GM23338 (cell line): Measurements from ENCODE around the gene ZNF322. TPM values are rescaled to one million over a fixed set of nuclear protein-coding genes. Genes with fewer than 3 reads are reported as not detected.

Source experiments
- ATAC-seq: fragments of 200-7000 bp; cut with Tn5 transposase; 3 replicates; pipeline ENCODE4 v1.9.1; 2020
- DNase-seq: peaks from one replicate; pipeline ENCODE4 v3.0.0-alpha.2; 2015; ENCODE audit warnings: low spot score
- H2AFZ ChIP-seq: fragments of 200-600 bp; sonication (generic); 2 replicates; pipeline ENCODE4 v1.8.0; 2016; ENCODE audit warnings: antibody characterized with exemption, mild to moderate bottlenecking, moderate library complexity
- H3F3A ChIP-seq: fragments of 200-600 bp; sonication (generic); replicated peaks from 2 replicates; pipeline ENCODE4 v1.8.0; 2017; ENCODE audit warnings: antibody characterized with exemption, mixed run types, low read depth
- H3K27ac ChIP-seq: fragments of 200-600 bp; sonication (generic); 2 replicates; pipeline ENCODE4 v1.6.1; 2016; ENCODE audit warnings: low read depth
- H3K27me3 ChIP-seq: fragments of 200-600 bp; sonication (generic); 2 replicates; pipeline ENCODE4 v1.8.0; 2016; ENCODE audit warnings: mild to moderate bottlenecking, mixed run types, moderate library complexity; ENCODE audit not compliant: insufficient read depth
- H3K36me3 ChIP-seq: fragments of 200-600 bp; sonication (generic); 2 replicates; pipeline ENCODE4 v1.8.0; 2016; ENCODE audit warnings: mild to moderate bottlenecking; ENCODE audit not compliant: insufficient read depth
- H3K4me1 ChIP-seq: fragments of 200-600 bp; sonication (generic); 2 replicates; pipeline ENCODE4 v1.8.0; 2016; ENCODE audit warnings: mild to moderate bottlenecking, moderate library complexity; ENCODE audit not compliant: insufficient read depth
- H3K4me2 ChIP-seq: fragments of 200-600 bp; sonication (generic); 2 replicates; pipeline ENCODE4 v1.7.1; 2017; ENCODE audit warnings: mixed run types
- H3K4me3 ChIP-seq: fragments of 200-600 bp; sonication (generic); 2 replicates; pipeline ENCODE4 v1.6.1; 2016; ENCODE audit warnings: mixed run types
- H3K79me2 ChIP-seq: fragments of 200-600 bp; sonication (generic); replicated peaks from 2 replicates; pipeline ENCODE4 v1.8.0; 2017; ENCODE audit warnings: mild to moderate bottlenecking; ENCODE audit not compliant: insufficient read depth
- H3K9me2 ChIP-seq: fragments of 200-600 bp; sonication (generic); 2 replicates; pipeline ENCODE4 v1.8.0; 2017; ENCODE audit not compliant: insufficient read depth
- H4K20me1 ChIP-seq: fragments of 200-600 bp; sonication (generic); replicated peaks from 2 replicates; pipeline ENCODE4 v1.8.0; 2017; ENCODE audit warnings: mild to moderate bottlenecking; ENCODE audit not compliant: insufficient read depth
- H3K27ac Mint-ChIP-seq: 2 replicates; pipeline ENCODE4 v1.8.0; 2020; ENCODE audit warnings: inconsistent platforms, mild to moderate bottlenecking, moderate library complexity, mixed read lengths
- H3K27me3 Mint-ChIP-seq: 3 replicates; pipeline ENCODE4 v1.8.0; 2022; ENCODE audit warnings: low read depth, mild to moderate bottlenecking, moderate library complexity, mixed read lengths, inconsistent platforms; ENCODE audit not compliant: insufficient read depth, poor library complexity
- H3K36me3 Mint-ChIP-seq: 3 replicates; pipeline ENCODE4 v1.8.0; 2021; ENCODE audit warnings: low read depth, mild to moderate bottlenecking, inconsistent platforms, moderate library complexity, mixed read lengths
- H3K4me1 Mint-ChIP-seq: 3 replicates; pipeline ENCODE4 v1.8.0; 2020; ENCODE audit warnings: mild to moderate bottlenecking, inconsistent platforms, mixed read lengths
- H3K4me3 Mint-ChIP-seq: 3 replicates; pipeline ENCODE4 v1.8.0; 2021; ENCODE audit warnings: moderate library complexity, mild to moderate bottlenecking, inconsistent platforms, mixed read lengths
- H3K9me3 Mint-ChIP-seq: 3 replicates; pipeline ENCODE4 v1.8.0; 2020; ENCODE audit warnings: moderate library complexity, mild to moderate bottlenecking, inconsistent platforms, mixed read lengths
- CREB1 ChIP-seq: fragments of 250-450 bp; sonication (Bioruptor Pico); IDR thresholded peaks from 2 replicates; pipeline ENCODE4 v1.5.0; 2020; ENCODE audit warnings: low read depth, mild to moderate bottlenecking, moderate library complexity
- EZH2 ChIP-seq: fragments of 200-600 bp; sonication (generic); IDR thresholded peaks from one replicate; pipeline ENCODE4 v1.8.0; 2017; ENCODE audit warnings: antibody characterized with exemption, mild to moderate bottlenecking, low read depth; ENCODE audit not compliant: unreplicated experiment
- EZH2phosphoT487 ChIP-seq: fragments of 200-600 bp; sonication (generic); IDR thresholded peaks from one replicate; pipeline ENCODE4 v1.8.1; 2018; ENCODE audit warnings: antibody characterized with exemption; ENCODE audit not compliant: unreplicated experiment
- JUNB ChIP-seq: IDR thresholded peaks from one replicate; pipeline ENCODE4 v1.6.1; 2016; ENCODE audit warnings: antibody characterized with exemption; ENCODE audit not compliant: unreplicated experiment
- NANOG ChIP-seq: IDR thresholded peaks from 2 replicates; pipeline ENCODE4 v1.6.1; 2016; ENCODE audit warnings: antibody characterized with exemption, borderline replicate concordance
- POLR2AphosphoS5 ChIP-seq: IDR thresholded peaks from 2 replicates; pipeline ENCODE4 v1.6.1; 2016; ENCODE audit warnings: antibody characterized with exemption, low read depth
- REST ChIP-seq: IDR thresholded peaks from one replicate; pipeline ENCODE4 v1.6.1; 2018; ENCODE audit warnings: antibody characterized with exemption; ENCODE audit not compliant: unreplicated experiment
- STAT1 ChIP-seq: IDR thresholded peaks from one replicate; pipeline ENCODE4 v1.6.1; 2016; ENCODE audit warnings: antibody characterized with exemption; ENCODE audit not compliant: unreplicated experiment
- ZNF114 ChIP-seq: fragments of 250-450 bp; sonication (Bioruptor Pico); IDR thresholded peaks from 2 replicates; pipeline ENCODE4 v1.5.0; 2020; ENCODE audit warnings: mild to moderate bottlenecking, moderate library complexity
- ZNF331 ChIP-seq: fragments of 250-450 bp; sonication (Bioruptor Pico); IDR thresholded peaks from 2 replicates; pipeline ENCODE4 v1.5.0; 2020; ENCODE audit warnings: low read depth, mild to moderate bottlenecking, moderate library complexity
- long read RNA-seq: library from polyadenylated mRNA; unstranded; transcript quantifications from one replicate; pipeline ENCODE4 v2.0.0, GENCODE V29; 2020; ENCODE audit not compliant: unreplicated experiment
- polyA plus RNA-seq: library from polyadenylated mRNA; unstranded; fragments of >200 nt; fragmentation: Nextera tagmentation; extraction: Ambion mirVana; gene quantifications from 2 replicates; pipeline ENCODE4 v1.2.1, GENCODE V29; 2016
- total RNA-seq: library from RNA; depleted of rRNA; stranded (reverse); fragments of >200 nt; shearing (Covaris generic); gene quantifications from 2 replicates; pipeline ENCODE4 v1.2.3, GENCODE V29; 2014; rRNA removed
- TF ChIP-seq, protein P1 (sequence below): IDR thresholded peaks from 2 replicates; pipeline ENCODE4 v1.6.1; 2016; ENCODE audit warnings: antibody characterized with exemption
- TF ChIP-seq, protein P2 (sequence below), 2 experiments: fragments of 200-600 bp in 1 of 2; sonication (generic) in 1 of 2; conservative IDR thresholded peaks; 2 replicates each; pipeline versions ENCODE4 v1.5.1 to v1.6.1; 2016 to 2017; ENCODE audit warnings: antibody characterized with exemption in 2 of 2, low read depth in 2 of 2, mild to moderate bottlenecking in 2 of 2, moderate library complexity in 1 of 2

ZNF322 gene
- 43.3 and 47.0 TPM in 2 replicates for total RNA-seq
- polyA plus RNA-seq, result 59.7 and 61.0 TPM in 2 replicates
- long read RNA-seq, full-length matches to known transcripts, result 3 of 4 reads
- long read RNA-seq, partial matches to known transcripts, result 1 of 4 reads
- long read RNA-seq, other reads (novel, unspliced or antisense), result 0 of 4 reads

DNA sequence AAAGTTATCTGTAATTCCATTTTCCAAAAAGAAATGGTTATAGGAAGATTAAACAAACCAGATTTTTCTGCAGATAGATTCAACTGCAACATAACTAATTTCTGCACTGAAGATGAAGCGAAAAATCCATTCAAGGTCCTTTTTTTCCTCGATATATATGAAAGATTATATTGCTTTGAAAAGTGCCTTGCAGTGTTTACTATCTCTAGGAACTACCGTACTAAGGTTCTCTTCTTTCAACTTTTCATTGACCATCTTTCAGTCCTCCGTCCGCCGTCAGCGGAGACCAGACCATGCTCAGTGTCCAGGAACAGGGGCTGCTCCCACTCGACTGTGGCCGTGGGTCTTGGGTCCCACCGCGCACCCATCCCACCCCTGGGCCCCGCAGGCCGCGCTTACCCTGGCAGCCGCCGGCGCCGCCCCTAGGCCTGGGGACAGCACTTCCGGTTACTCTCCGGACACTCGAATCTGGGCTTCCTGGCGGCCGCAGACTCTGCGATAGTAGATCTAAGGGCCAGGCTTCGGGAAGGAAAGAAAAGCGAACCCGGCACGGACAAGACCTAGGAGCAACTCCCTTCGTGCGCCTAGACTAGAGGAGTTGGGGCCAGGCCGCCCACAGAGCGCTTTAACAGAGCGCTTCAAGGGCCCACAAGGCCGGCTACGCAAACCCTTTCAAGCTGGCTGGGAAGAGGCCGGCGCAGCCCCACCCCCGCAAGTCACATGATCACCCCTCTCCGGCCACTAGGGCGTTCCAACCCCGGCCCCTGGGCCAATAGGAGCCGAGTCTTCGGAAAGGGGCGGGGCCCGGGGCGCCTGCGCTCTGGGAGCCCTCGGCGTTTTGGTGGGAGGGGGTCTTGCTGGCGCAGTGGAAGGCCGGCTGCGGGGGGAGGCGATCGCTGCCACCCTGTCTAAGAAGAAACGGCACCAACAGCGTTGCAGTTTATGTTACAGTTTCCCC, at the start of gene ZNF322:
Gene ZNF322 (minus strand): TSS at position 705 of the 958 bp plus-strand sequence. CDS start 21,193 bp downstream, outside the sequence.
- Histone ChIP-seq H3K4me1 (peaks cover 8% of the 10 kb centered on the region), H3K4me3 (peak within 1 kb of the TSS; percentile 77), H3K27ac (no peak within 1 kb of the TSS), H2AFZ (peak within 1 kb of the TSS; percentile 99), H3K4me2 (peak within 1 kb of the TSS; percentile 87), H4K20me1 (peaks cover 8% of the 10 kb centered on the region; the same call in 1 of the 2 replicates), H3K9me2 (no peaks in the 10 kb centered on the region), H3K27me3 (peaks cover 16% of the 10 kb centered on the region; the same call in 1 of the 2 replicates), H3F3A (no peaks in the 10 kb centered on the region), H3K79me2 (peaks cover 46% of the 10 kb centered on the region), H3K36me3 (peaks cover 9% of the 10 kb centered on the region; the same call in 1 of the 2 replicates)
- H3K4me3 Mint-ChIP-seq, result peak within 1 kb of the TSS; percentile 81
- peaks cover 8% of the 10 kb centered on the region; the same call in 1 of the 3 replicates for H3K36me3 Mint-ChIP-seq
- H3K27ac Mint-ChIP-seq, result no peak within 1 kb of the TSS
- ATAC-seq, result peak; percentile 98
- DNase-seq, result peak; percentile 98
- H3K4me1 Mint-ChIP-seq, result peaks cover 7% of the 10 kb centered on the region
- H3K9me3 Mint-ChIP-seq, result no peaks in the 10 kb centered on the region
- H3K27me3 Mint-ChIP-seq, result peaks cover 6% of the 10 kb centered on the region
- peak; percentile 76 for TF ChIP-seq POLR2AphosphoS5
- no peak for TF ChIP-seq CREB1 (CRISPR knock-in tag)
- TF ChIP-seq, protein P1, sequence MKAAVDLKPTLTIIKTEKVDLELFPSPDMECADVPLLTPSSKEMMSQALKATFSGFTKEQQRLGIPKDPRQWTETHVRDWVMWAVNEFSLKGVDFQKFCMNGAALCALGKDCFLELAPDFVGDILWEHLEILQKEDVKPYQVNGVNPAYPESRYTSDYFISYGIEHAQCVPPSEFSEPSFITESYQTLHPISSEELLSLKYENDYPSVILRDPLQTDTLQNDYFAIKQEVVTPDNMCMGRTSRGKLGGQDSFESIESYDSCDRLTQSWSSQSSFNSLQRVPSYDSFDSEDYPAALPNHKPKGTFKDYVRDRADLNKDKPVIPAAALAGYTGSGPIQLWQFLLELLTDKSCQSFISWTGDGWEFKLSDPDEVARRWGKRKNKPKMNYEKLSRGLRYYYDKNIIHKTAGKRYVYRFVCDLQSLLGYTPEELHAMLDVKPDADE, result 0 out of 2 replicates have a peak, but pooled peaks have one; percentile 33
- TF ChIP-seq EZH2phosphoT487, result no peak
- no peak for TF ChIP-seq ZNF331 (CRISPR knock-in tag)
- TF ChIP-seq NANOG, result no peak
- no peak for TF ChIP-seq ZNF114 (CRISPR knock-in tag)
- no peak for TF ChIP-seq JUNB
- no peak for TF ChIP-seq STAT1
- no peak for TF ChIP-seq REST
- TF ChIP-seq, protein P2, sequence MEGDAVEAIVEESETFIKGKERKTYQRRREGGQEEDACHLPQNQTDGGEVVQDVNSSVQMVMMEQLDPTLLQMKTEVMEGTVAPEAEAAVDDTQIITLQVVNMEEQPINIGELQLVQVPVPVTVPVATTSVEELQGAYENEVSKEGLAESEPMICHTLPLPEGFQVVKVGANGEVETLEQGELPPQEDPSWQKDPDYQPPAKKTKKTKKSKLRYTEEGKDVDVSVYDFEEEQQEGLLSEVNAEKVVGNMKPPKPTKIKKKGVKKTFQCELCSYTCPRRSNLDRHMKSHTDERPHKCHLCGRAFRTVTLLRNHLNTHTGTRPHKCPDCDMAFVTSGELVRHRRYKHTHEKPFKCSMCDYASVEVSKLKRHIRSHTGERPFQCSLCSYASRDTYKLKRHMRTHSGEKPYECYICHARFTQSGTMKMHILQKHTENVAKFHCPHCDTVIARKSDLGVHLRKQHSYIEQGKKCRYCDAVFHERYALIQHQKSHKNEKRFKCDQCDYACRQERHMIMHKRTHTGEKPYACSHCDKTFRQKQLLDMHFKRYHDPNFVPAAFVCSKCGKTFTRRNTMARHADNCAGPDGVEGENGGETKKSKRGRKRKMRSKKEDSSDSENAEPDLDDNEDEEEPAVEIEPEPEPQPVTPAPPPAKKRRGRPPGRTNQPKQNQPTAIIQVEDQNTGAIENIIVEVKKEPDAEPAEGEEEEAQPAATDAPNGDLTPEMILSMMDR (conservative IDR thresholded peaks at IDR 0.05; ENCODE audit: low read depth in 2 of 2), result no peak
- TF ChIP-seq EZH2, result no peak
